H1 (cell line): ENCODE measurements around the gene SND1. TPM values are rescaled to one million over a fixed set of nuclear protein-coding genes. Genes with fewer than 3 reads are reported as not detected.

Experiments
- CTCF ChIA-PET: fragments of 300-600 bp; sonication (Branson Sonifier 250); formaldehyde crosslinking; loops from one replicate; lab custom pipeline; 2021; ENCODE audit not compliant: partially characterized antibody; lab: Charles Lee
- POLR2A ChIA-PET: fragments of 300-600 bp; sonication (Branson Sonifier 250); formaldehyde crosslinking; loops from one replicate; lab custom pipeline; 2021; ENCODE audit warnings: inconsistent platforms; ENCODE audit not compliant: partially characterized antibody; lab: Charles Lee
- DNase-seq, 2 experiments: peaks; one replicate each; pipeline versions ENCODE4 v3.0.0 to v3.0.0-alpha.2; 2010 to 2022; ENCODE audit warnings: low spot score in 2 of 2, low read depth in 1 of 2, mixed read lengths in 1 of 2
- FAIRE-seq: peaks from 2 replicates; lab custom pipeline; 2011; peaks lifted over from hg19 to GRCh38; lab: Jason Lieb, UNC
- H2AFZ ChIP-seq: 2 replicates; pipeline ENCODE4 v1.8.1; 2012; ENCODE audit warnings: low read length, inconsistent platforms
- H2AK5ac ChIP-seq: 2 replicates; pipeline ENCODE4 v1.6.1; 2013; ENCODE audit warnings: low read depth, low read length
- H2BK120ac ChIP-seq: replicated peaks from 2 replicates; pipeline ENCODE3; 2013; ENCODE audit warnings: low read depth, low read length, inconsistent platforms
- H2BK12ac ChIP-seq: 2 replicates; pipeline ENCODE4 v1.6.1; 2013; ENCODE audit warnings: low read depth, low read length
- H2BK15ac ChIP-seq: 2 replicates; pipeline ENCODE4 v1.6.1; 2013; ENCODE audit warnings: low read length
- H2BK20ac ChIP-seq: 2 replicates; pipeline ENCODE4 v1.6.1; 2013; ENCODE audit warnings: low read length
- H2BK5ac ChIP-seq: 2 replicates; pipeline ENCODE4 v1.6.1; 2013; ENCODE audit warnings: low read depth, low read length
- H3K14ac ChIP-seq: 2 replicates; pipeline ENCODE4 v1.6.1; 2013; ENCODE audit warnings: inconsistent platforms; ENCODE audit not compliant: insufficient read length
- H3K18ac ChIP-seq: 2 replicates; pipeline ENCODE4 v1.6.1; 2013; ENCODE audit warnings: low read length; ENCODE audit errors: extremely low read depth
- H3K23ac ChIP-seq: 2 replicates; pipeline ENCODE4 v1.6.1; 2013; ENCODE audit warnings: inconsistent platforms; ENCODE audit not compliant: insufficient read length
- H3K23me2 ChIP-seq: 2 replicates; pipeline ENCODE4 v1.6.1; 2013; ENCODE audit warnings: low read depth, low read length
- H3K27ac ChIP-seq: 2 replicates; pipeline ENCODE4 v1.6.1; 2011; ENCODE audit warnings: low read depth, low read length, inconsistent platforms
- H3K27me3 ChIP-seq, 4 experiments: replicated peaks in 1 of 4; 1 replicate in 1 of 4; 2 replicates in 3 of 4; pipeline versions ENCODE4 v1.6.1 to v1.8.1; 2011 to 2013; ENCODE audit warnings: low read length in 3 of 4, mild to moderate bottlenecking in 3 of 4, inconsistent platforms in 2 of 4, mixed read lengths in 2 of 4, moderate library complexity in 1 of 4; ENCODE audit not compliant: control insufficient read depth in 3 of 4, insufficient read depth in 3 of 4; ENCODE audit errors: extremely low read depth in 1 of 4
- H3K36me3 ChIP-seq, 4 experiments: 2 replicates each; pipeline versions ENCODE4 v1.6.1 to v1.8.1; 2011 to 2013; ENCODE audit warnings: mild to moderate bottlenecking in 4 of 4, low read length in 3 of 4, moderate library complexity in 2 of 4, control low read depth in 1 of 4, inconsistent platforms in 1 of 4; ENCODE audit not compliant: insufficient read depth in 4 of 4, control insufficient read depth in 2 of 4
- H3K4ac ChIP-seq: replicated peaks from 2 replicates; pipeline ENCODE3; 2013; ENCODE audit warnings: low read length, low read depth, mixed read lengths, inconsistent platforms; ENCODE audit not compliant: insufficient read length
- H3K4me1 ChIP-seq, 4 experiments: replicated peaks in 1 of 4; 1 replicate in 1 of 4; 2 replicates in 3 of 4; pipeline versions ENCODE4 v1.6.1 to v1.8.1; 2011 to 2013; ENCODE audit warnings: low read length in 3 of 4, inconsistent platforms in 2 of 4, mixed read lengths in 1 of 4; ENCODE audit not compliant: insufficient read depth in 4 of 4, control insufficient read depth in 3 of 4
- H3K4me2 ChIP-seq, 2 experiments: 2 replicates each; pipeline versions ENCODE4 v1.6.1 to v1.8.1; 2011 to 2013; ENCODE audit warnings: low read depth in 2 of 2, low read length in 2 of 2, control low read depth in 1 of 2, inconsistent platforms in 1 of 2, mild to moderate bottlenecking in 1 of 2; ENCODE audit not compliant: insufficient read depth in 1 of 2
- H3K4me3 ChIP-seq, 4 experiments: fragments of 200-600, 300-600 bp in 1 of 4; sonication (generic), shearing (Covaris generic), sonication (Bioruptor Twin) in 1 of 4; 2 replicates each; pipeline versions ENCODE4 v1.5.1 to v1.8.1; 2011 to 2016; ENCODE audit warnings: low read length in 4 of 4, low read depth in 3 of 4, control low read depth in 2 of 4, inconsistent platforms in 2 of 4, mild to moderate bottlenecking in 2 of 4, mixed read lengths in 1 of 4, moderate library complexity in 1 of 4; ENCODE audit not compliant: insufficient read depth in 2 of 4; ENCODE audit errors: extremely low read depth in 1 of 4
- H3K56ac ChIP-seq: replicated peaks from 2 replicates; pipeline ENCODE3; 2013; ENCODE audit warnings: low read depth, mild to moderate bottlenecking, mixed read lengths, low read length, inconsistent platforms; ENCODE audit not compliant: insufficient read length
- H3K79me1 ChIP-seq: 2 replicates; pipeline ENCODE4 v1.6.1; 2013; ENCODE audit warnings: low read depth, low read length, control low read depth
- H3K79me2 ChIP-seq, 2 experiments: 2 replicates each; pipeline versions ENCODE4 v1.6.1 to v1.8.1; 2012 to 2013; ENCODE audit warnings: low read length in 2 of 2, mild to moderate bottlenecking in 2 of 2, inconsistent platforms in 1 of 2; ENCODE audit not compliant: insufficient read depth in 2 of 2, control insufficient read depth in 1 of 2
- H3K9ac ChIP-seq, 4 experiments: replicated peaks in 1 of 4; 1 replicate in 1 of 4; 2 replicates in 3 of 4; pipeline versions ENCODE4 v1.6.1 to v1.8.1; 2011 to 2013; ENCODE audit warnings: low read depth in 3 of 4, low read length in 3 of 4, control low read depth in 2 of 4, mild to moderate bottlenecking in 2 of 4, moderate library complexity in 2 of 4, inconsistent platforms in 1 of 4; ENCODE audit errors: extremely low read depth in 1 of 4
- H3K9me3 ChIP-seq, 2 experiments: 2 replicates each; pipeline versions ENCODE4 v1.6.1 to v1.8.1; 2012 to 2013; ENCODE audit warnings: mild to moderate bottlenecking in 2 of 2, moderate library complexity in 2 of 2, control low read depth in 1 of 2, inconsistent platforms in 1 of 2, low read depth in 1 of 2, low read length in 1 of 2, mixed read lengths in 1 of 2; ENCODE audit not compliant: insufficient read depth in 2 of 2
- H4K20me1 ChIP-seq, 2 experiments: replicated peaks in 1 of 2; 2 replicates each; pipeline versions ENCODE3 to v1.8.1; 2011 to 2013; ENCODE audit warnings: inconsistent platforms in 2 of 2, low read length in 2 of 2, mild to moderate bottlenecking in 1 of 2; ENCODE audit not compliant: insufficient read depth in 2 of 2, control insufficient read depth in 1 of 2
- H4K5ac ChIP-seq: 2 replicates; pipeline ENCODE4 v1.6.1; 2013; ENCODE audit warnings: low read length, low read depth, mixed read lengths, inconsistent platforms; ENCODE audit not compliant: insufficient read length
- H4K8ac ChIP-seq: 2 replicates; pipeline ENCODE4 v1.8.0; 2013; ENCODE audit warnings: mild to moderate bottlenecking, moderate library complexity, low read length, inconsistent platforms; ENCODE audit not compliant: insufficient read depth; ENCODE audit errors: extremely low read depth
- H4K91ac ChIP-seq: replicated peaks from 2 replicates; pipeline ENCODE3; 2013; ENCODE audit warnings: low read length, mixed read lengths, inconsistent platforms; ENCODE audit not compliant: insufficient read length
- MAX ChIP-seq: IDR thresholded peaks from 2 replicates; pipeline ENCODE4 v1.6.1; 2012; ENCODE audit warnings: inconsistent platforms
- SIRT6 ChIP-seq: IDR thresholded peaks from one replicate; pipeline ENCODE4 v1.7.1; 2012; ENCODE audit warnings: low read length, inconsistent platforms
- SP1 ChIP-seq: IDR thresholded peaks from 2 replicates; pipeline ENCODE4 v1.6.1; 2011; ENCODE audit warnings: low read depth, low read length
- WGBS, 2 experiments: shearing (Covaris generic) in 1 of 2; methylation state at CpG; one replicate each; pipeline versions ENCODE4 v1.1.6 to v1.1.7; 2013 to 2015; ENCODE audit warnings: low lambda C conversion rate in 2 of 2, mixed read lengths in 2 of 2, inconsistent platforms in 1 of 2, low coverage in 1 of 2, missing lambda C conversion rate in 1 of 2; ENCODE audit not compliant: insufficient replicate concordance in 2 of 2, insufficient coverage in 1 of 2, insufficient read length in 1 of 2; ENCODE audit errors: extremely low coverage in 1 of 2, missing lambda C conversion rate in 1 of 2; 5-methylcytosine and 5-hydroxymethylcytosine counted together
- polyA plus RNA-seq, 7 experiments: library from polyadenylated mRNA; depleted of rRNA in 3 of 7; stranded (reverse) in 5 of 7; unstranded in 2 of 7; fragments of >200 nt in 5 of 7; fragments of 200-250 nt in 2 of 7; gene quantifications; 1 replicate in 5 of 7; 2 replicates in 1 of 7; 4 replicates in 1 of 7; pipeline versions ENCODE4 v1.2.1 to v1.2.3, GENCODE V29; 2011 to 2013; ENCODE audit warnings: missing spikeins in 2 of 7, mixed read lengths in 2 of 7
- total RNA-seq: library from RNA; stranded (reverse); fragmentation: NEBNext Ultra II Directional; extraction: Animal tissue kit (Norgen Biotek cat#: 25700); gene quantifications from 2 replicates; pipeline ENCODE4 v1.2.1, GENCODE V29; 2021

Gene SND1
- total and polyA plus RNA-seq, 2 of the 8 experiments (the other 6 are each of a cell fraction or from before 2014, with no cell fraction given), result 122 to 290 TPM

- no peak overlapping the region for H3K56ac ChIP-seq
- peaks cover 4% of the 10 kb centered on the region; the same call in 1 of the 2 replicates for H3K79me1 ChIP-seq
- H4K20me1 ChIP-seq, result peaks cover 16 to 19% of the 10 kb centered on the region in 2 experiments
- no peaks in the 10 kb centered on the region for H3K36me3 ChIP-seq
- H3K9ac ChIP-seq, result no peak overlapping the region
- no peak overlapping the region for H2BK12ac ChIP-seq
- H3K23me2 ChIP-seq, result no peaks in the 10 kb centered on the region
- no peak overlapping the region for H3K18ac ChIP-seq
- no peak overlapping the region for H3K4me3 ChIP-seq
- no peak overlapping the region for H3K27ac ChIP-seq
- no peak overlapping the region for H3K23ac ChIP-seq
- H2BK120ac ChIP-seq, result no peak overlapping the region
- no peak overlapping the region for H3K14ac ChIP-seq
- no peak overlapping the region for H4K5ac ChIP-seq
- peaks cover 0 to 16% (median 12%) of the 10 kb centered on the region in 4 experiments; a peak in 3 of 7 replicates for H3K4me1 ChIP-seq
- H3K27me3 ChIP-seq, result no peaks in the 10 kb centered on the region
- H3K4ac ChIP-seq, result no peak overlapping the region
- H2BK15ac ChIP-seq, result no peak overlapping the region
- TF ChIP-seq MAX, result no peak
- TF ChIP-seq SIRT6, result no peak
- TF ChIP-seq SP1, result no peak
- ChIA-PET POLR2A (no interaction called here), CTCF (no interaction called here)
- H2BK5ac ChIP-seq, result no peak overlapping the region
- no peak overlapping the region for H2AFZ ChIP-seq
- 95% methylated on average over 2 of the region's 2 CpGs; no CpG with 5 or more reads in 1 of the 2 experiments for WGBS, 2 experiments
- FAIRE-seq (no peak), DNase-seq (no peak)
- no peak overlapping the region for H2AK5ac ChIP-seq
- no peak overlapping the region for H4K91ac ChIP-seq
- peaks cover 0 to 81% of the 10 kb centered on the region in 2 experiments; a peak in 3 of 4 replicates for H3K79me2 ChIP-seq
- H3K4me2 ChIP-seq, result no peak overlapping the region
- no peak overlapping the region for H2BK20ac ChIP-seq
- no peak overlapping the region for H4K8ac ChIP-seq
- no peaks in the 10 kb centered on the region for H3K9me3 ChIP-seq
These were observed 166.3 kb downstream of the SND1 start for GRCh38 chr7:127818306-127818705.
